ENCODE measurements around the gene ERFL. TPM values are rescaled to one million over a fixed set of nuclear protein-coding genes. Genes with fewer than 3 reads are reported as not detected.
A peak's percentile ranks its signal among the peaks of the same experiment; 100 is the strongest.

Gene ERFL
- total RNA-seq, 1 donor from 2014 or later, result 3.4 TPM

- peak; percentile 98 for DNase-seq (ENCODE audit: low spot score)
Observed at GRCh38 chr19:41859618-41860418, 68.4 kb downstream of the ERFL start, which contains the start of gene RPS19. TSS of gene RPS19 (plus strand) at chr19:41860255. CDS start at chr19:41860775, 520 bp downstream.

- no peak for DNase-seq (ENCODE audit: low spot score)
Observed at GRCh38 chr19:41859213-41859617, 69.0 kb downstream of the ERFL start.

Other genes starting within 250 kb of the ERFL start
- 2.6 TPM for gene CEACAM7, start 240.2 kb downstream of the ERFL start, total RNA-seq
- 1.2 TPM for gene CEACAM5, start 219.8 kb downstream of the ERFL start, total RNA-seq
- gene CEACAM6, start 172.9 kb downstream of the ERFL start, total RNA-seq, result 61.6 TPM
- 0.78 TPM for gene CEACAM3, start 131.9 kb downstream of the ERFL start, total RNA-seq
- not detected for gene LYPD4, start 83.8 kb downstream of the ERFL start, total RNA-seq
- not detected for gene DMRTC2, start 83.4 kb downstream of the ERFL start, total RNA-seq
- 1,211 TPM for gene RPS19, start 68.2 kb downstream of the ERFL start, total RNA-seq
- gene CD79A, start 51.2 kb downstream of the ERFL start, total RNA-seq, result 0.32 TPM
- gene ARHGEF1, start 45.3 kb downstream of the ERFL start, total RNA-seq, result 115 TPM
- 188 TPM for gene RABAC1, start 30.9 kb upstream of the ERFL start, total RNA-seq
- 0.60 TPM for gene ATP1A3, start 65.8 kb upstream of the ERFL start, total RNA-seq
- gene GRIK5, start 141.8 kb upstream of the ERFL start, total RNA-seq, result 9.8 TPM
- gene ZNF574, start 147.7 kb upstream of the ERFL start, total RNA-seq, result 17.1 TPM
- gene POU2F2, start 204.0 kb upstream of the ERFL start, total RNA-seq, result 4.3 TPM

Data from mucosa of gallbladder (tissue), 1 donor.